A549 treated with RU486 at 1 μM for 4 hours (cell line): ENCODE results near the gene SLC25A13. TPM values are rescaled to one million over a fixed set of nuclear protein-coding genes. Genes with fewer than 3 reads are reported as not detected.

Experiments
- total RNA-seq: library from RNA; stranded (reverse); fragments of 200-300 nt; extraction: Qiagen RNA extraction; gene quantifications from 5 replicates; pipeline ENCODE4 v1.2.3, GENCODE V29; 2022; ENCODE audit warnings: low read depth

The SLC25A13 gene, protein sequence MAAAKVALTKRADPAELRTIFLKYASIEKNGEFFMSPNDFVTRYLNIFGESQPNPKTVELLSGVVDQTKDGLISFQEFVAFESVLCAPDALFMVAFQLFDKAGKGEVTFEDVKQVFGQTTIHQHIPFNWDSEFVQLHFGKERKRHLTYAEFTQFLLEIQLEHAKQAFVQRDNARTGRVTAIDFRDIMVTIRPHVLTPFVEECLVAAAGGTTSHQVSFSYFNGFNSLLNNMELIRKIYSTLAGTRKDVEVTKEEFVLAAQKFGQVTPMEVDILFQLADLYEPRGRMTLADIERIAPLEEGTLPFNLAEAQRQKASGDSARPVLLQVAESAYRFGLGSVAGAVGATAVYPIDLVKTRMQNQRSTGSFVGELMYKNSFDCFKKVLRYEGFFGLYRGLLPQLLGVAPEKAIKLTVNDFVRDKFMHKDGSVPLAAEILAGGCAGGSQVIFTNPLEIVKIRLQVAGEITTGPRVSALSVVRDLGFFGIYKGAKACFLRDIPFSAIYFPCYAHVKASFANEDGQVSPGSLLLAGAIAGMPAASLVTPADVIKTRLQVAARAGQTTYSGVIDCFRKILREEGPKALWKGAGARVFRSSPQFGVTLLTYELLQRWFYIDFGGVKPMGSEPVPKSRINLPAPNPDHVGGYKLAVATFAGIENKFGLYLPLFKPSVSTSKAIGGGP
- total RNA-seq = 27.4 to 36.6 TPM (median 34.7 TPM) in 5 replicates

DNA sequence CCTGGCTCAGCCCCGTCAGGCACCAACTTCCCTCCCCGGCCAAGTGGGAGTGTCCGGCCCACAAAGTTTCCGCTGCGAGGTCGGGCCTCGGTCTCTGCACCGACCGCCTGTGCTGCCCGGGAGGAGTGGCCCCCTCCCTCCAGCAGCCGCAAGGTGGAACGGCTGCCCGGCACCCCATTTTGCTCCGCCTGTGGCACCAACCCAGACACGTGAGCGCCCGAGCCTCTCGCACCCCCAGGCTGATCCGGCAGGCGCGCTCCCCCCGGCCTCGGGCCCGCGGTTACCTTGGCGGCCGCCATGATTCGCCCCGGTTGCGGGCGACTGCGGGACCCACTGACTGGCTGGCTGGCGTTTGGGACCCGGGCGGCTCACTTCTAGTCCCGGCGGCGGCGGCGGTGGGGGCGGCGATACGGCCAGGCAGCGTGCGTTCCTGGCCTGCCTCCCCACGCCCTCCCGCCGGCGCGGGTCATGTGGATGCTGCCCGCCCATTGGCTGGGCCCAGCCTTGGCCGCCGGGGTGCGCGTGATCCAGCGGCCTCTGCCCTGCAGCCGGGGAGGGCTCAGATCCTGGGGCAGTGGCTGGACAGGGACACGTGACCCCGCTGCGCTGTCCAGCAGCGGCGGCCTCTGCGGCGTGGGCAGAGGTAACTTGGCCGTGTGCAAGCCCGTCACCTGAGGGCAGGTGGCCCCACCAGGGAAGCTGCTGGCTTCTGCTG lies at the start of gene SLC25A13:
TSS of gene SLC25A13 (minus strand) at position 441 of the 715 bp plus-strand sequence. CDS start at position 299, 142 bp downstream.

